HG03469 (cell line): ENCODE measurements around the gene MSI2.
"Not testable (repeated sequence)": the region's sequence is repeated elsewhere in the genome, so short reads cannot be mapped to it uniquely, and the experiment has no call there.

ENCODE experiments used
- ATAC-seq: cut with Tn5 transposase; IDR thresholded peaks from one replicate; pipeline ENCODE4 v1.9.1; 2021; ENCODE audit warnings: mild to moderate bottlenecking, moderate library complexity, moderate number of reproducible peaks; ENCODE audit not compliant: unreplicated experiment

MSI2 gene

GRCh38 chr17:57621791-57622190 lies 365.5 kb downstream of the MSI2 start:
- ATAC-seq = not testable (repeated sequence)

GRCh38 chr17:57622306-57622682 lies 366.0 kb downstream of the MSI2 start:
- ATAC-seq = no peak

- ATAC-seq = peak; percentile 47
Measured at GRCh38 chr17:57622683-57623433, 366.5 kb downstream of the MSI2 start.

DNA sequence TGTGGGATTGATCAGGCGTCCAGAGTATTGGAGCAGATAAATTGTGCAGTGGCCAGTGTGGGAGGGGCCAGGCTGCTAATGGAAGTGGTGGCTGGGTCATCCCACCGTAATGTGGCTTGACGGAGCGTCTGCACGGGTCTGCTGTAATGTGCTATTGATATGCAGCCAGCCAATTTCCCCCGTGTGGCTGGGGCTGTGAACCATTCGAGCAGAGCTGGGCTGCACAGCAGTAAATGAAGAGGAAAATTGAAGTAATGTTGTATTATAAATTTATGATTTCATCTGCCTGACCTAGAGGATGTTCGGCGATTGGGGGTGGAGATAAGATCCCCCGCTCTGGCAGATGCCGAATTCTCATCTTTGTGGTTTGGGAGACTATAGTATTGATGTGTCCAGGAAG lies 367.3 kb downstream of the MSI2 start:
- no peak for ATAC-seq

GRCh38 chr17:57624386-57624785 lies 368.1 kb downstream of the MSI2 start:
- no peak for ATAC-seq

- ATAC-seq = no peak
Measured at GRCh38 chr17:57625511-57625910, 369.2 kb downstream of the MSI2 start.

- no peak for ATAC-seq
Measured at GRCh38 chr17:57625957-57626356, 369.6 kb downstream of the MSI2 start.

DNA sequence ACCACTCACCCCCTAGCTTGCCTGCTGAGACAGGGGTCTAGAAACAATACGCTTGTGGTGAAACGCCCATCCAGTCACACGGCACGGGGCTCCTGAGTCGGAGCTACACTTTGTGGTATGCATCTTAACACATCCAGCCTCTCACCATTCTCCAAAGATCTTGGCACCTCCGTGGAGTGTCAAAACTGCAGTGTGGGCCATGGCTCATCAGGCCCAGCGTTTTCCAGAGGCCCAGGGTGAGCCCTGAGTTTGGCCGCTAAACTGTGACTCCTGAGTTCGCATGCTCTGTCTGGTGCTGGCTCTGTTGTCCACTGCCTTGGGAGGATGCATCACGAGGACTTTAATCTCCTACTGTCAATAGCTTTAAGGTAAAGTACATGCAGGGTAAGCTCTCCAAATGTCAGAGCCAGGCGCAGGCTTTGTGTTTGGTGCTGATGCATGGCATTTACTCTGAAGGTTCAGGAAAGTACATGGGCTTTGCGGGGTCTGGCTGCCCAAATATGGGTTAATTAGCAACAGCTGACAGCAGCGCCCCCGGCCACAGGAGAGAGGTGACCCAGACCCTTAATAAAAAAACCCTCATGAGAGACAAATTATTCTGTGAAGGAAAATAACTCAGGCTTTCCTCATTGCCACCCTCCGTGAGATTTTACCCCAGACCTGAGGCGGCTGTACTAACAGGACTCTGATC lies 370.3 kb downstream of the MSI2 start:
- ATAC-seq = no peak

GRCh38 chr17:57627591-57627990 lies 371.3 kb downstream of the MSI2 start:
- ATAC-seq = no peak

DNA sequence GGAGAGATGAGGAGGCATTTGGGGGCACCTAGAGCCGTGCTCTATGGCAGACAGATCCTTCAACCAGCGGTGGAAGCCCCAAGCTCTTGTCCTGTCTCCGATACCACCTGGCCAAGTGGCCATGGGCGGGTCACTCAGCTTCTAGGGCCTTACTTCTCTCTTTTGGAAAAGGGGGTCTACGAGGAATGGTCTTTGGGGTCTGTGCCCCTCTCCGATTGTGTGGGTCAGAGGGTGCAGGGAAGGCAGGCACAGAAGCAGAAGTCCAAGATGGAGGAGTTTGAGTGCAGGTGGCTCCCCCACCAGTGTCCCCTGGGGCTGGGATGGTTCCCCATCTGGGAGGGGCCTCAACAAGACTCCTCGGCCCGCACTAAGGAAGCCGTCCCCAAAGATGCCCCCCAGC lies 372.1 kb downstream of the MSI2 start:
- ATAC-seq = no peak

DNA sequence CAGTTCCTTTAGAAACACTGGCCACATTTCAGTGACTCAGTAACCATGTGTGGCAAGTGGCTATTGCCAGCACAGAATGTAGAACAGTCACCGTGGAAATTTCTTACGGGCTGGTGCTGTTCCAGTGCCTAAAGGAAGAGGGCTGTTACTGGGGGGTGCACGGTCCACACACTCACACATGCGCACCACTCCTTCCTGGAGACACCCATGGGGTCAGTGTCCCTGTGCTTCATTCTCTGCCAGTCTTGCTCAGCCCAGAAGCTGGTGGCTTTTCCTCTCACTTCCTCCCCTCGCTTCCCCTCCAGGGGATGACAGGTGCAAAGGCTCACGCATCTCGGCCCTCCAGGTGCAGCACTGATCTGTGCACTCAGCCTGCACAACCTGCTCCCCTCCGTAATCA lies 373.1 kb downstream of the MSI2 start:
- peak; percentile 68 for ATAC-seq

DNA sequence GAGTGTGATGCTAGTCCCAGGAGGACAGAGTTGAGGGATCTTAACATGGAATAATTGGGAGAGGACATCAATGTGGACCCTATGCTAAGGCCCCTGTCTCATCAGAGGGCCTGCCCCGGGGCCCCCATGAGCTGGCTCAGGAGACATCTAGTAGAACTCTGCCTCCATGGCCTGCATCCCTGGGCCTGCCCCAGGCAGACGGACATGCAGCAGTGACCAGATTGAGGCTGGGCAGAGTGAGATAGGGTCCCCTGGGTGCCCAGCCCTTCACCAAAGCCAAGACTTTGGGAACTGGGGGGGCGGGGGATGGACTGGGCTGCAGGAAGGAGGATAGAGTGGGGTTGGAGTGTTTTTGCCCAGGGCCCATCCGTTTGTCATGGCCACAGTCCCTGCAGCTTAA lies 373.6 kb downstream of the MSI2 start:
- ATAC-seq = no peak

- no peak for ATAC-seq
Measured at GRCh38 chr17:57630736-57631135, 374.4 kb downstream of the MSI2 start.

- ATAC-seq = no peak
Measured at GRCh38 chr17:57631871-57632270, 375.5 kb downstream of the MSI2 start.

GRCh38 chr17:57632294-57632693 lies 376.0 kb downstream of the MSI2 start:
- no peak for ATAC-seq

DNA sequence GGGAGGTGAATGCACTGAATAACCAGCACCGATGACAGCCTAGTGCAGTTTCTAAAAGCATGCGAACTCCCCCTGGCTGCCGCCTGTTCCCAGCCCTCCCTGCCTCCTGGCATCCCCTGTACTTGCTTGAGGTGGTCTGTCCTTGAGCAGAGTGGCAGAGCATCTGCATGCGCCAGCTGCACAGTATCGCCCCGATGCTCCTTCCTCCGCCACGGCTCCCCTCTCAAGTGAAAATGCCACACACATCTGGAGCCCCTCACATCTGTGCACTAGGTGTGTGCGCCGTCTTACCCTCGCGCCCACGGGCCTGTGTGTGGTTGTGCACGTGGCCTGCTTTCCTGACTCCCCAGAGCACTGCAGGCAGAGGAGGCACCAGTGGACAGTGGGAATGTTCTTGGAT lies 376.9 kb downstream of the MSI2 start:
- no peak for ATAC-seq

DNA sequence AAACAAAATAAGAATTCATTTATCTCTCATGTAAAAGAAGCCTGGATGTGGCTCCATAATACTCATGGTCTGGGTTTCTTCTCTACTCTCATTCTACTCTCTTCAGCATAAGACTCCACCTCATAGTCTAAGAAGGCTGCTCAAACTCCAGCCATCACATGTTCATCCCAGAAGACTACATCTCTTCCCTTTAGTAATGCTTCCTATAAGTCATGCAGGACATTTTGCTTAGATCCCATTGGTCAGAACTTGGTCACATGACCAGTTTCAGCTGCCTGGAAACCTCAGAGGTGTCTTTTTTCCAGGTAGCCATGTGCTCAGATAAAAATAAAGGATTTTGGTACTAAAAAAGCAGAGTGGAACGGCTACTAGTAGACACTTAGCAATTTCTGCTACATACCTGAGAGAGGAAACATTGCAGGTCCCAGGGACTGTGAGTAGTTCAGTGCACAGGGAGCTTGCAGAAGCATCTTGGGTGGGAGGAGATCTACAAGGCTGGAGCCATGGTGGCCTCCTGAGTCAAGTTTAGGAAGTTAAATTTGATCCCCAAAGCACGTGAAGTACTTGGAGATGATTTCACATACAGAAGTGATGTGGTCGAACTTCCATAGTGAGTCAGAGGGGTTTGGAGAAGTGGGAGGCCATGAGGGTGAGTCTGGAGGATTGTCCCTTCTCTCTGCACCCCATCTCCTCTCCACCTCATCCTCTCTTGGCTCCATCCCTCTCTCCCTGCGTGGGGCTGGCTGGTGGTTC lies 378.6 kb downstream of the MSI2 start:
- ATAC-seq = no peak

DNA sequence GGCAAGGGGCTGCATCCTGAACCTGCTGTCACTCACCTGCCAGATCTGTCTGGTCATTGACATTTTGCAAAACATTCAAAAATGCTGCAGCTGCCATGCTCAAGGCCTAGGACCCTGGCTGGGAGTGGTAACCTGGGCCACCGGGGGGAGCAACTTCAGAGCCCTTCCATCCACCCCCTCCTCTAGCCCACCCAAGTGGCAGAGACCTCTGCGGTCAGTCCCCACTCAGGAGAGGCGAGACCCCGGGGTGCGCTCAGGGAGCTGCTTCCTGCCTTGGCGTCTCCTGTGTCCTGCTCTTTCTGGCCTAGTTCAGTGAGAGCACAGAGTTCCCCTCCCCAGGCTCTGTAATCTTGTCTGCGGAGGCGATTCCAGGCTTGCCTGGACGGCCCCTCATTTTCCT lies 380.0 kb downstream of the MSI2 start:
- no peak for ATAC-seq

GRCh38 chr17:57636985-57637665 lies 380.8 kb downstream of the MSI2 start:
- ATAC-seq = no peak

DNA sequence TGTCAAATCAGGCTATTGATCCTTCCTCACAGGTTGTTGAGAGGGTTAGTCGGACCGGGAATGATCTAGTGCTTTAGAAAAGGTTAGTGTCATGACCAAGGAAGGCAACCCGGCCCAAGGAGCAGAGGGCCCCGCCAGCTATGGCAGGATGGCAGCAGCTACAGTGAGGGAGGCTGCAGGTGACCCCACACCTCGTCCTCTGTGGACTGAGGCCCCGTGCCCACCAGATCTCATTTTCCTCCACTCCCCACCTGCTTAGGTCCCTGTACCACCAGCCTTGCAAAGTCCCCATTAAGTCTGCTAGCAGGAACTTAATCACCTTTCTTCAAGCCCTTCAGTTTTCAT lies 381.3 kb downstream of the MSI2 start:
- ATAC-seq = no peak

DNA sequence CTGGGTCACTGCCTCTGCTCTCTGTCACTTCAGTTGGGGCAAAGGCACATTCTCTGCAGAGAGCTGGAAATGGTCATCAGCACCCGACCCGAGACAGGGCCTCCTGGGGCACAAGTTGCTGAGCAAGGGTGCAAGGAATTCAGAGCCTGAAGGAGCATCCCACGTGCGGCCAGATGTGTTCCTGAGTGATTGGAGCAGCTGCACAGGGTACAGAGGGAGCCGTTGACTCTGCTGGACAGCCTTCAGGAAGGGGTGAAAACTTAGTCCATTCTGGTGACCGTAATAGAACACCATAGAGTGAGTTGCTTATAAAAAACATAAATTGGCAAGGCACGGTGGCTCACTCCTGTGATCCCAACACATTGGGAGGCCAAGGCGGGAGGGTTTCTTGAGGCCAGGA lies 382.0 kb downstream of the MSI2 start:
- ATAC-seq = no peak
